C4-2B (cell line): ENCODE results near the gene FHL2.

ENCODE experiments used
- CTCF ChIP-seq: fragments of 450-650 bp; conservative IDR thresholded peaks from 2 replicates; pipeline ENCODE4 v1.5.1; 2017; ENCODE audit warnings: mild to moderate bottlenecking
- ZFX ChIP-seq: fragments of 450-650 bp; IDR thresholded peaks from 2 replicates; pipeline ENCODE4 v1.6.1; 2017

- no peak for TF ChIP-seq CTCF
- no peak for TF ChIP-seq ZFX
Observed at GRCh38 chr2:105371810-105372209, 27.0 kb downstream of the FHL2 start.
